ENCODE results near the gene GPC1. TPM values are rescaled to one million over a fixed set of nuclear protein-coding genes. Genes with fewer than 3 reads are reported as not detected.
"Not testable (repeated sequence)": the region's sequence is repeated elsewhere in the genome, so short reads cannot be mapped to it uniquely, and the experiment has no call there.

GPC1 gene
- polyA plus RNA-seq, 1 of the 3 experiments (the other 2 are of a cell fraction), result 65.5 TPM

DNA sequence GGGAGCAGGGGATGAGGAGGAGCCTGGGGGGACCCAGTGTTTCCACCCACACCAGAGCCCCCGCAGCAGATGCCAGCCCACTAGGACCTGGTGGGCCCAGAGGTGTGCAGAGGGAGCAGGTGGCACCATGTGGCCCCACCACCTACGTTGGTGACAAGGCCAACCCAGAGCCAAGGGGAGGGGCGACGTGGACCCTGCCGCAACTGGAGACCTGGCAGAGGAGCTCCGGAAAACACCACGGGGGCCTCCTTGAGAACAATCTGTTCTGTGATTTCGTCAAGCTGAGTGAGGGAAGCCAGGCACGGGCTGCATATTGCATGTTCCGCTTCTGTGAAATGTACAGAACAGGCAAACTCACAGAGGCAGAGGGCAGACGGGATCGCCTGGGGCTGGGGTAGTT, 49.1 kb upstream of the GPC1 start:
- Histone ChIP-seq H3K27me3 (ENCODE audit: insufficient read depth) (no peaks in the 10 kb centered on the region), H3F3A (replicated peaks; ENCODE audit: insufficient read depth) (no peaks in the 10 kb centered on the region), H3K36me3 (replicated peaks in 1 of 2; ENCODE audit: control insufficient read depth in 1 of 2, insufficient read depth in 2 of 2, low read length in 1 of 2) (no peaks in the 10 kb centered on the region), H3K79me2 (ENCODE audit: insufficient read depth) (no peaks in the 10 kb centered on the region), H4K20me1 (ENCODE audit: insufficient read depth) (no peaks in the 10 kb centered on the region), H3K4me1 (ENCODE audit: control insufficient read depth in 1 of 2, insufficient read depth in 2 of 2, low read depth in 1 of 2, low read length in 1 of 2) (0 out of 4 replicates have a peak, but pooled peaks cover 0 to 6% of the 10 kb centered on the region in 2 experiments), H2AFZ (ENCODE audit: low read depth) (no peak overlapping the region), H3K4me2 (no peak overlapping the region), H3K9ac (no peak overlapping the region), H3K4me3 (ENCODE audit: low read depth in 2 of 2, low read length in 1 of 2) (no peak overlapping the region), H3K27ac (ENCODE audit: low read depth in 2 of 2, low read length in 1 of 2) (no peak overlapping the region), H3K9me2 (no peaks in the 10 kb centered on the region), H3K9me3 (no peaks in the 10 kb centered on the region)
- CTCF ChIA-PET, result no interaction called here
- WGBS (ENCODE audit: low lambda C conversion rate), result 85% methylated on average over 11 of the region's 12 CpGs
- POLR2A ChIA-PET, result no interaction called here
- DNase-seq, result no peak
- TF ChIP-seq, protein P1, sequence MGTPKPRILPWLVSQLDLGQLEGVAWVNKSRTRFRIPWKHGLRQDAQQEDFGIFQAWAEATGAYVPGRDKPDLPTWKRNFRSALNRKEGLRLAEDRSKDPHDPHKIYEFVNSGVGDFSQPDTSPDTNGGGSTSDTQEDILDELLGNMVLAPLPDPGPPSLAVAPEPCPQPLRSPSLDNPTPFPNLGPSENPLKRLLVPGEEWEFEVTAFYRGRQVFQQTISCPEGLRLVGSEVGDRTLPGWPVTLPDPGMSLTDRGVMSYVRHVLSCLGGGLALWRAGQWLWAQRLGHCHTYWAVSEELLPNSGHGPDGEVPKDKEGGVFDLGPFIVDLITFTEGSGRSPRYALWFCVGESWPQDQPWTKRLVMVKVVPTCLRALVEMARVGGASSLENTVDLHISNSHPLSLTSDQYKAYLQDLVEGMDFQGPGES (IDR thresholded peaks at IDR 0.05; ENCODE audit: low read depth, low read length), result no peak
- no peak for TF ChIP-seq SMC3 (IDR thresholded peaks at IDR 0.05; ENCODE audit: low read depth, low read length)
- no peak for TF ChIP-seq FOXJ3 (CRISPR knock-in tag; IDR thresholded peaks at IDR 0.05)
- no peak for TF ChIP-seq FOXM1 (IDR thresholded peaks at IDR 0.05; ENCODE audit: low read depth)
- TF ChIP-seq FOSL2 (IDR thresholded peaks at IDR 0.05; ENCODE audit: borderline replicate concordance, low read depth), result no peak
- TF ChIP-seq TAF1 (IDR thresholded peaks at IDR 0.05; ENCODE audit: borderline replicate concordance, low read depth, low read length), result no peak
- TF ChIP-seq YY1 (IDR thresholded peaks at IDR 0.05; ENCODE audit: low read depth), result no peak
- no peak for TF ChIP-seq MXI1 (IDR thresholded peaks at IDR 0.05; ENCODE audit: low read depth, low read length)
- TF ChIP-seq, protein P2, sequence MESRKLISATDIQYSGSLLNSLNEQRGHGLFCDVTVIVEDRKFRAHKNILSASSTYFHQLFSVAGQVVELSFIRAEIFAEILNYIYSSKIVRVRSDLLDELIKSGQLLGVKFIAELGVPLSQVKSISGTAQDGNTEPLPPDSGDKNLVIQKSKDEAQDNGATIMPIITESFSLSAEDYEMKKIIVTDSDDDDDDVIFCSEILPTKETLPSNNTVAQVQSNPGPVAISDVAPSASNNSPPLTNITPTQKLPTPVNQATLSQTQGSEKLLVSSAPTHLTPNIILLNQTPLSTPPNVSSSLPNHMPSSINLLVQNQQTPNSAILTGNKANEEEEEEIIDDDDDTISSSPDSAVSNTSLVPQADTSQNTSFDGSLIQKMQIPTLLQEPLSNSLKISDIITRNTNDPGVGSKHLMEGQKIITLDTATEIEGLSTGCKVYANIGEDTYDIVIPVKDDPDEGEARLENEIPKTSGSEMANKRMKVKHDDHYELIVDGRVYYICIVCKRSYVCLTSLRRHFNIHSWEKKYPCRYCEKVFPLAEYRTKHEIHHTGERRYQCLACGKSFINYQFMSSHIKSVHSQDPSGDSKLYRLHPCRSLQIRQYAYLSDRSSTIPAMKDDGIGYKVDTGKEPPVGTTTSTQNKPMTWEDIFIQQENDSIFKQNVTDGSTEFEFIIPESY (IDR thresholded peaks at IDR 0.05; ENCODE audit: borderline replicate concordance, low read depth), result no peak
- no peak for TF ChIP-seq RFX5 (IDR thresholded peaks at IDR 0.05; ENCODE audit: low read length)
- no peak for TF ChIP-seq POLR2AphosphoS5 (IDR thresholded peaks at IDR 0.05; ENCODE audit: low read depth, low read length)

DNA sequence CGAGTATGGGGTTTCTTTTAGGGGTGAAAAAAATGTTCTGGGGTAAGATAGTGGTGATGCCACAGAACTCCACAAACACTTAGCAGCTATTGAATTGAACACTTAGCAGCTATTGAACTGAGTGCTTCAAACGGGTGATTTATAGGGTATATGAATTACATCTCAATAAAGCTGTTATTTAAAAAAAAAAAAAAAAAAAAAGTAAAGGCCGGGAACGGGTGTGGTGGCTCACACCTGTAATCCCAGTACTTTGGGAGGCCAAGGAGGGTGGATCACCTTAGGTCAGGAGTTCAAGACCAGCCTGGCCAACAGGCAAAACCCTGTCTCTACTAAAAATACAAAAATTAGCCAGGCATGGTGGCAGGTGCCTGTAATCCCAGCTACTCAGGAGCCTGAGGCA, 48.7 kb upstream of the GPC1 start:
- WGBS (ENCODE audit: low lambda C conversion rate), result 81% methylated on average over 4 of the region's 4 CpGs
- H3K27ac ChIP-seq (ENCODE audit: low read depth in 2 of 2, low read length in 1 of 2), result peak overlapping the region in 1 of 2 experiments; percentile 41; a peak in 1 of 4 replicates
- POLR2A ChIA-PET, result not testable (repeated sequence)

More for the DNA sequence above, 48.7 kb upstream of the GPC1 start:
- H2AFZ ChIP-seq (ENCODE audit: low read depth); H3K36me3 ChIP-seq (replicated peaks in 1 of 2; ENCODE audit: control insufficient read depth in 1 of 2, insufficient read depth in 2 of 2, low read length in 1 of 2); H4K20me1 ChIP-seq (ENCODE audit: insufficient read depth); H3K4me1 ChIP-seq (ENCODE audit: control insufficient read depth in 1 of 2, insufficient read depth in 2 of 2, low read depth in 1 of 2, low read length in 1 of 2); H3K9ac ChIP-seq; DNase-seq; H3K27me3 ChIP-seq (ENCODE audit: insufficient read depth); H3K9me3 ChIP-seq; H3K4me2 ChIP-seq; H3F3A ChIP-seq (replicated peaks; ENCODE audit: insufficient read depth); CTCF ChIA-PET; H3K79me2 ChIP-seq (ENCODE audit: insufficient read depth); H3K9me2 ChIP-seq; H3K4me3 ChIP-seq (ENCODE audit: low read depth in 2 of 2, low read length in 1 of 2): not testable (repeated sequence)

Data from SK-N-SH (cell line).